ENCODE measurements around the gene GPC1.

- TF ChIP-seq POLR2A (IDR thresholded peaks at IDR 0.05; ENCODE audit: low read length): no peak
- TF ChIP-seq GATA1 (IDR thresholded peaks at IDR 0.05; ENCODE audit: low read depth, low read length): no peak
Measured at GRCh38 chr2:240494194-240494793, 58.8 kb downstream of the GPC1 start.

Data from erythroblast (primary cell).